Measurements from ENCODE around the gene SLC29A2.

The SLC29A2 gene

DNA sequence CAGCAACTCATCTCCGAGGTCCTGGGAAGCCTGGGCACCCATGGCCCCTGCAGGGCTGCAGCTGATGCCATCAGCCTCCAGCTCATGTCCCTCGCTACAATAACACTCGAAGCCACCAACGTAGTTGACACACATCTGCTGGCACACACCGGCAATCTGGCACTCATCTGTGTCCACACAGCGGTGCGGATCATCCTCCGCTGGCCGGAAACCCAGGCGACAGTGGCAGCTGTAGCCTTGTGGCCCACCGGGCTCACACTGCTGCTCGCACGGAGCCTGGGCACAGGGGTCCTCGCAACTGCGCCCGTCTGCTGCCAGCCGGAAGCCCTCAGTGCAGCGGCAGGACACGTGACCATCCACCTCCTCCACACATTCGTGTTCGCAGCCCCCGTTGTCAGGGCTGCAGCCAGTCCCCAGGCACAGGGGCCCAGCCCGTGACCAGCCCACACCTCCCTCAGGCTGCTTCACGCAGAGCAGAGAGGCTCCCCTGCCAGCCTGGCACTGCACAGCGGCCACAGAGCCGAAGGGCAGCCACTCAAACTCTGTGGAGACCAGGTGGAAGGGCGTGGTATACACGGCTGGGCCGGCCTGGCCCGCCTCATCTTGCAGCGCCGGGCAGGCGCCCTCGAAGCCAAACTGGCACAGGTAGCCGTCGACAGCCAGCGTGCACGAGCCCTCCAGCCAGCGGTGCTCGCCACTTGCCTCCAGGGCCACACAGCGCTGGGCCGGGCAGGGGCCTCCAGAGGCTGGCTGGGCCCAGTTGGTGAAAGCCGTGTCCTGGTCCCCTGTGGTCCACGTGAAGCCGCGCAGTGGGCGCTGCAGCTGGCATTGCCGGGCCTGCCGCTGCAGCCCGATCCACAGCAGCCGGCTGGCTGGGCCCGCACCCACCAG is 55.4 kb downstream of the SLC29A2 start:
- no peak for DNase-seq

- DNase-seq, result no peak
Measured at GRCh38 chr11:66315498-66315885, 56.1 kb downstream of the SLC29A2 start.

GRCh38 chr11:66314561-66315497 is 56.7 kb downstream of the SLC29A2 start:
- DNase-seq, result no peak

DNA sequence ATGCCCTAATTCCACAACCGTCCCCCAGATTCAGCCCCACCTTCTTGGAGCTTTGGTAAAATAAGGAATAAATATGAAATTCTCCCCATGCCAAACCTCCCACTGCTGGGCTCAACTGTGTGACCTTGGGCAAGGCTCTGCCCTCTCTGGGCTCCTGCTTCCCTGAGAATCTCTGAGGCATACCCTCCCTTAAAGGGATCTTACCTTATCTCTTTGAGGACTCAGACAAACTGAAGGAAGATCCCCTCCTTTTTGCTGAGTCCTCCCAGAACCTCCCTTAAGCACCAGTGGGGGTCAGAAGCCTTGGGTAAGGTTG is 57.4 kb downstream of the SLC29A2 start:
- no peak for DNase-seq

DNA sequence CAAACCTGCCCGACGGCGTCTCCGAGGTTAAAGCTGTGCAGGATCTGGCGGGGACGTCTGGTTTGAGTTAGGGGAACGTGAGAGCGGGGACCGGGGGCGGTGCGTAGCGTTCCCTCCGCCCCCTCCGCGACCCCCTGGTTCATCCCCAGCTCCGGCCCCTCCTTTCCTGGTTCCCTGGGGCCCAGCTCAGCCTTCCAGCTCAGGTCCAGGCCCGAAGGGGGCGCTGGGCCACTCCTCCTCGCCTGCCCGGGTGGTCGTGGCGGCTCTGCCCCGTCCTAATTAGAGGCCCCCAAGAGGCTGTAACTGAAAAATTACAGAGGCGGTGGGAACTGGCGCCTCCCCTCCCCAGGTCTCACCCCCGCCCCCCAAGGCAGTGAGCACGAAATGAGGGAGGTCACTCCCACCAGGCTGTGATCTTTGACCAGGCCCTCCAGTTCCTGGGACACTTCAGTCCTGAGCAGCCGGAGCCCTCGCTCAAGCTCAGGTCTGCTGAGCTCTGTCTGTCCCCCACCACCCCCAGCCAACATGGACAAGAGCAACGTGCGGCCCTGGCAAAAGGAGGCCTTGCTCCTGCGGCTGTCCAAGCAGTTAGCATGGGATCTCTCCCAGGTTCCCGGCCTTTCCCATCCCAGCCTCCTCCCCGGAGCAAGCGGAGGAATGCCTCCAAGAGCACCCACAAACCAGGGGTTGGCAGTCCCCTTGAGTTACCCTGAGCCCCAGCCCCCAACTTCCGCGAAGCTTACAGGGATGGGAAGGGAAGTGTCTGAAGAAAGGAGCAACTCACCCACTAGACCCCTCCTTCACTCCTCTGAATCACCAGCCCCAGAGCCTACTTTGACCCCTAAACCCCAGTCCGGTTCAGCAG is 58.0 kb downstream of the SLC29A2 start:
- DNase-seq, result no peak

GRCh38 chr11:66312549-66313320 is 58.8 kb downstream of the SLC29A2 start:
- DNase-seq, result peak; percentile 99

All from effector CD4-positive, alpha-beta T cell (primary cell).